ENCODE measurements around the gene LY9.

LY9 gene

GRCh38 chr1:160823296-160823695, 27.3 kb downstream of the LY9 start:
- no peak overlapping the region for H3K4me3 ChIP-seq (ENCODE audit: low read depth, low read length)
- H3K27ac ChIP-seq, result no peak overlapping the region
- no peaks in the 10 kb centered on the region for H3K36me3 ChIP-seq
- peaks cover 6% of the 10 kb centered on the region for H3K9me3 ChIP-seq (ENCODE audit: severe bottlenecking)
- peaks cover 94% of the 10 kb centered on the region for H3K27me3 ChIP-seq (ENCODE audit: insufficient read depth, low read depth, severe bottlenecking)
- no peak for DNase-seq
- no peak for TF ChIP-seq CTCF (IDR thresholded peaks at IDR 0.05; ENCODE audit: low read depth, low read length)

- peaks cover 99% of the 10 kb centered on the region for H3K27me3 ChIP-seq (ENCODE audit: insufficient read depth, low read depth, severe bottlenecking)
- TF ChIP-seq CTCF (IDR thresholded peaks at IDR 0.05; ENCODE audit: low read depth, low read length), result no peak
- H3K36me3 ChIP-seq, result no peaks in the 10 kb centered on the region
- peaks cover 6% of the 10 kb centered on the region for H3K9me3 ChIP-seq (ENCODE audit: severe bottlenecking)
- no peak overlapping the region for H3K4me3 ChIP-seq (ENCODE audit: low read depth, low read length)
- H3K27ac ChIP-seq, result no peak overlapping the region
- no peak for DNase-seq
These were observed 30.6 kb downstream of the LY9 start for GRCh38 chr1:160826546-160826945.

GRCh38 chr1:160827418-160827817, 31.4 kb downstream of the LY9 start:
- no peaks in the 10 kb centered on the region for H3K36me3 ChIP-seq
- peaks cover 99% of the 10 kb centered on the region for H3K27me3 ChIP-seq (ENCODE audit: insufficient read depth, low read depth, severe bottlenecking)
- no peak overlapping the region for H3K4me3 ChIP-seq (ENCODE audit: low read depth, low read length)
- H3K9me3 ChIP-seq (ENCODE audit: severe bottlenecking), result peaks cover 6% of the 10 kb centered on the region
- TF ChIP-seq CTCF (IDR thresholded peaks at IDR 0.05; ENCODE audit: low read depth, low read length), result no peak
- H3K27ac ChIP-seq, result no peak overlapping the region
- DNase-seq, result no peak

- no peak for TF ChIP-seq CTCF (IDR thresholded peaks at IDR 0.05; ENCODE audit: low read depth, low read length)
- Histone ChIP-seq H3K27me3 (ENCODE audit: insufficient read depth, low read depth, severe bottlenecking) (peaks cover 99% of the 10 kb centered on the region), H3K9me3 (ENCODE audit: severe bottlenecking) (no peaks in the 10 kb centered on the region), H3K36me3 (no peaks in the 10 kb centered on the region), H3K27ac (no peak overlapping the region), H3K4me3 (ENCODE audit: low read depth, low read length) (no peak overlapping the region)
- DNase-seq, result no peak
These were observed 33.8 kb downstream of the LY9 start for GRCh38 chr1:160829766-160830165.

GRCh38 chr1:160830321-160831153, 34.6 kb downstream of the LY9 start:
- Histone ChIP-seq H3K9me3 (ENCODE audit: severe bottlenecking) (no peaks in the 10 kb centered on the region), H3K4me3 (ENCODE audit: low read depth, low read length) (no peak overlapping the region), H3K27me3 (ENCODE audit: insufficient read depth, low read depth, severe bottlenecking) (peaks cover 95% of the 10 kb centered on the region), H3K36me3 (no peaks in the 10 kb centered on the region), H3K27ac (no peak overlapping the region)
- peak; percentile 85 for TF ChIP-seq CTCF (IDR thresholded peaks at IDR 0.05; ENCODE audit: low read depth, low read length)
- DNase-seq, result peak; percentile 85
